Astrocyte (in vitro differentiated cells and primary cell): ENCODE results near the gene WDR7. TPM values are rescaled to one million over a fixed set of nuclear protein-coding genes. Genes with fewer than 3 reads are reported as not detected.

Experiments
- DNase-seq: peaks from one replicate; pipeline ENCODE4 v3.0.0-alpha.2; 2010; ENCODE audit warnings: low read depth
- FAIRE-seq: peaks from 2 replicates; lab custom pipeline; 2011; peaks lifted over from hg19 to GRCh38; lab: Jason Lieb, UNC
- H2AFZ ChIP-seq: 2 replicates; pipeline ENCODE4 v1.6.0; 2012; ENCODE audit warnings: low read depth, low read length, inconsistent platforms
- H3K27ac ChIP-seq: 2 replicates; pipeline ENCODE4 v1.5.1; 2011; ENCODE audit warnings: low read depth, low read length, inconsistent platforms
- H3K27me3 ChIP-seq: 2 replicates; pipeline ENCODE4 v1.6.0; 2011; ENCODE audit warnings: low read length, inconsistent platforms; ENCODE audit not compliant: insufficient read depth
- H3K36me3 ChIP-seq: 2 replicates; pipeline ENCODE4 v1.5.1; 2011; ENCODE audit warnings: low read length, inconsistent platforms; ENCODE audit not compliant: insufficient read depth
- H3K4me1 ChIP-seq: 2 replicates; pipeline ENCODE4 v1.5.1; 2011; ENCODE audit warnings: low read length, inconsistent platforms; ENCODE audit not compliant: insufficient read depth
- H3K4me2 ChIP-seq: 2 replicates; pipeline ENCODE4 v1.6.0; 2012; ENCODE audit warnings: low read length, inconsistent platforms
- H3K4me3 ChIP-seq: 2 replicates; pipeline ENCODE4 v1.5.1; 2011; ENCODE audit warnings: low read depth, mild to moderate bottlenecking, low read length, inconsistent platforms; ENCODE audit not compliant: insufficient read depth
- H3K79me2 ChIP-seq: 2 replicates; pipeline ENCODE4 v1.6.0; 2012; ENCODE audit warnings: mild to moderate bottlenecking, low read length, inconsistent platforms; ENCODE audit not compliant: insufficient read depth
- H3K9ac ChIP-seq: 2 replicates; pipeline ENCODE4 v1.6.0; 2012; ENCODE audit warnings: mild to moderate bottlenecking, low read length, inconsistent platforms
- H3K9me3 ChIP-seq: 2 replicates; pipeline ENCODE4 v1.5.1; 2012; ENCODE audit warnings: low read depth, mild to moderate bottlenecking, low read length, inconsistent platforms; ENCODE audit not compliant: insufficient read depth
- H4K20me1 ChIP-seq: 2 replicates; pipeline ENCODE4 v1.6.0; 2012; ENCODE audit warnings: low read length, inconsistent platforms; ENCODE audit not compliant: insufficient read depth
- H3K27ac Mint-ChIP-seq: one replicate; pipeline ENCODE4 v1.8.0; 2021; ENCODE audit warnings: mild to moderate bottlenecking, mixed read lengths; ENCODE audit not compliant: unreplicated experiment
- H3K27me3 Mint-ChIP-seq: one replicate; pipeline ENCODE4 v1.8.0; 2021; ENCODE audit warnings: low read depth, mixed read lengths; ENCODE audit not compliant: unreplicated experiment
- H3K36me3 Mint-ChIP-seq: one replicate; pipeline ENCODE4 v1.8.0; 2021; ENCODE audit warnings: low read depth, mixed read lengths; ENCODE audit not compliant: unreplicated experiment
- H3K4me1 Mint-ChIP-seq: one replicate; pipeline ENCODE4 v1.8.0; 2021; ENCODE audit warnings: low read depth, mixed read lengths; ENCODE audit not compliant: unreplicated experiment
- H3K4me3 Mint-ChIP-seq: one replicate; pipeline ENCODE4 v1.8.0; 2021; ENCODE audit warnings: mild to moderate bottlenecking, moderate library complexity, mixed read lengths; ENCODE audit not compliant: unreplicated experiment
- H3K9me3 Mint-ChIP-seq: one replicate; pipeline ENCODE4 v1.8.0; 2021; ENCODE audit warnings: mild to moderate bottlenecking, mixed read lengths; ENCODE audit not compliant: unreplicated experiment
- EZH2 ChIP-seq: IDR thresholded peaks from 2 replicates; pipeline ENCODE4 v1.6.1; 2012; ENCODE audit warnings: mild to moderate bottlenecking, low read length, inconsistent platforms; ENCODE audit not compliant: insufficient read depth
- total RNA-seq: library from RNA; stranded (reverse); gene quantifications from 2 replicates; pipeline ENCODE4 v1.2.1, GENCODE V29; 2021
- TF ChIP-seq, protein P1 (sequence below): IDR thresholded peaks from 2 replicates; pipeline ENCODE4 v1.5.1; 2011; ENCODE audit warnings: low read depth, mild to moderate bottlenecking, inconsistent platforms, low read length, moderate library complexity; ENCODE audit not compliant: insufficient read depth

The WDR7 gene
- total RNA-seq, 1 donor from 2014 or later = 16.9 TPM

DNA sequence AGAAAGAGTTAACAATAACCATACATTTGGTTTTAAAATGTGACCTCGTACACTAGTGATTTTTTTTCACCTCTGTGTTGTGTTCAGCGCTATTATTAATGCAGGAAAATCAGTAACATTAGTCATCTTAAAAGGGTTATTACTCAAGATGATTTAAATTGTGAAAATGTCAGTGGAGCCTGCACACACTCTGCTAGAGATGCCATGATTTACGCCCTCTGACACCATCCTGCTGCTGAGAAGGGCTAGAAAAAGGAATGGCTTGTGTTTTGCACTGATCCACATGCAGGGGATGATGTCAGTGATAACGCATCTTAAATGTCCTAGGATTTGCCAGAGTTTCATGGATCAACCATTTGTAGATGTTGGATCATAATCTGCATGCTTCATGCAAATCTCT, 374.4 kb downstream of the WDR7 start:
- peaks cover 7% of the 10 kb centered on the region for H3K4me1 Mint-ChIP-seq
- H3K79me2 ChIP-seq = no peaks in the 10 kb centered on the region
- H3K4me3 ChIP-seq = no peak overlapping the region
- no peak for TF ChIP-seq EZH2
- TF ChIP-seq, protein P1, sequence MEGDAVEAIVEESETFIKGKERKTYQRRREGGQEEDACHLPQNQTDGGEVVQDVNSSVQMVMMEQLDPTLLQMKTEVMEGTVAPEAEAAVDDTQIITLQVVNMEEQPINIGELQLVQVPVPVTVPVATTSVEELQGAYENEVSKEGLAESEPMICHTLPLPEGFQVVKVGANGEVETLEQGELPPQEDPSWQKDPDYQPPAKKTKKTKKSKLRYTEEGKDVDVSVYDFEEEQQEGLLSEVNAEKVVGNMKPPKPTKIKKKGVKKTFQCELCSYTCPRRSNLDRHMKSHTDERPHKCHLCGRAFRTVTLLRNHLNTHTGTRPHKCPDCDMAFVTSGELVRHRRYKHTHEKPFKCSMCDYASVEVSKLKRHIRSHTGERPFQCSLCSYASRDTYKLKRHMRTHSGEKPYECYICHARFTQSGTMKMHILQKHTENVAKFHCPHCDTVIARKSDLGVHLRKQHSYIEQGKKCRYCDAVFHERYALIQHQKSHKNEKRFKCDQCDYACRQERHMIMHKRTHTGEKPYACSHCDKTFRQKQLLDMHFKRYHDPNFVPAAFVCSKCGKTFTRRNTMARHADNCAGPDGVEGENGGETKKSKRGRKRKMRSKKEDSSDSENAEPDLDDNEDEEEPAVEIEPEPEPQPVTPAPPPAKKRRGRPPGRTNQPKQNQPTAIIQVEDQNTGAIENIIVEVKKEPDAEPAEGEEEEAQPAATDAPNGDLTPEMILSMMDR = no peak
- H3K4me3 Mint-ChIP-seq = no peak overlapping the region
- no peak overlapping the region for H3K27ac ChIP-seq
- H3K4me1 ChIP-seq = no peaks in the 10 kb centered on the region
- no peak overlapping the region for H3K4me2 ChIP-seq
- DNase-seq (peak; percentile 26), FAIRE-seq (no peak)
- no peaks in the 10 kb centered on the region for H3K9me3 ChIP-seq
- no peaks in the 10 kb centered on the region for H3K27me3 ChIP-seq
- no peaks in the 10 kb centered on the region for H3K9me3 Mint-ChIP-seq
- no peak overlapping the region for H2AFZ ChIP-seq
- H3K9ac ChIP-seq = no peak overlapping the region
- H3K36me3 ChIP-seq = no peaks in the 10 kb centered on the region
- no peak overlapping the region for H3K27ac Mint-ChIP-seq
- peaks cover 5% of the 10 kb centered on the region for H3K36me3 Mint-ChIP-seq
- no peaks in the 10 kb centered on the region for H3K27me3 Mint-ChIP-seq
- no peaks in the 10 kb centered on the region for H4K20me1 ChIP-seq

DNA sequence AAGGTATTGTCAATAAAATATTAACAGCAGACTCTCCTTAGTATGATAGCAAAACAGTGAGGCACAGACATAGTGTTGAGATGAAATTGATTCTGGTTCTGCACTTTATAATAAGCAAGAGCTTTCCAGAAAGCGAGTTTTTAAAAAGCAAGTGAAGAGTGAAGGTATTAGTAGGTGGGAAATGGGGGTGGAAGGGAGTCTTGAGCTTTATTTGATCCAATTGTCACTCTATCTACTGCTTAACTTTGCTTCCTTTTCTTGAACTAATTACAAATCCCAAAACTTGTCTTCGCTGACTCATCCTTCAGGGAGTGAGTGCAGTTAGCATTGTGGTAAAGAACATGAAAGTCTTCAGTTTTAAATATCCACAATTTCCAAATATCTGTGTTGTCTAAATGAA, 375.2 kb downstream of the WDR7 start:
- TF ChIP-seq, protein P1 = no peak
- no peak for TF ChIP-seq EZH2
- Mint-ChIP-seq H3K4me3 (no peak overlapping the region), H3K27me3 (no peaks in the 10 kb centered on the region), H3K36me3 (peaks cover 5% of the 10 kb centered on the region), H3K27ac (no peak overlapping the region), H3K9me3 (no peaks in the 10 kb centered on the region), H3K4me1 (peaks cover 7% of the 10 kb centered on the region)
- Histone ChIP-seq H3K4me3 (no peak overlapping the region), H3K9ac (no peak overlapping the region), H3K4me1 (no peaks in the 10 kb centered on the region), H3K27me3 (no peaks in the 10 kb centered on the region), H2AFZ (no peak overlapping the region), H4K20me1 (no peaks in the 10 kb centered on the region), H3K79me2 (no peaks in the 10 kb centered on the region), H3K4me2 (no peak overlapping the region), H3K27ac (no peak overlapping the region), H3K9me3 (no peaks in the 10 kb centered on the region), H3K36me3 (no peaks in the 10 kb centered on the region)
- DNase-seq = peak; percentile 16
- no peak for FAIRE-seq

DNA sequence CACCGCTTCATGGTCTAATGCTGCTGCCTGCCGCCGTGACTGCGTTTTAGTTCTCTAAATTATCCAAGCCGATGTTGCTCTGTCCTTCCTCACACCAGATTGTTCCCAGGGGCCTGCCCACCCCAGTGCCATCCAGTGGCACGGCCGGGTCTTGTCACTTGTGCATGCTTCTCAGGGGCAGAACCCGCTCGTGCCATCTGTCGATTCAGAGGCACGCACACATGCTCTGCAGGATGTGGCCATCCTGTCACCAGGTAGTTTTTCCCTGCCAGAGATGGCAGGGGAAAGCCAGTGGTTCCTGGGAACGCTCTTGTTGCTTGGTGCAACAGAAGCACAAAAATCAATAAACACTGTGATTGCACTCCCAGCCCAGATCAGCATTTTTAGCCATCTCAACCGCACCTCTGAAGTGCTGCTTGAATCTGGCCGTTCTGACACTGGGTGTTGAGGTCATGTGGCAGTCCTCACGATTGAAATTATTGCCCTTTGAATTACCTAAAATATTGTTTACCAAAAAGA, 376.1 kb downstream of the WDR7 start:
- Histone ChIP-seq H3K27me3 (no peaks in the 10 kb centered on the region), H3K9ac (no peak overlapping the region), H3K4me1 (no peaks in the 10 kb centered on the region), H3K4me2 (no peak overlapping the region), H4K20me1 (no peaks in the 10 kb centered on the region), H3K27ac (no peak overlapping the region), H3K4me3 (no peak overlapping the region), H3K36me3 (no peaks in the 10 kb centered on the region), H3K9me3 (no peaks in the 10 kb centered on the region), H2AFZ (no peak overlapping the region), H3K79me2 (no peaks in the 10 kb centered on the region)
- H3K9me3 Mint-ChIP-seq = no peaks in the 10 kb centered on the region
- H3K4me3 Mint-ChIP-seq = no peak overlapping the region
- H3K27me3 Mint-ChIP-seq = no peaks in the 10 kb centered on the region
- H3K36me3 Mint-ChIP-seq = peaks cover 5% of the 10 kb centered on the region
- TF ChIP-seq, protein P1 = no peak
- TF ChIP-seq EZH2 = no peak
- H3K27ac Mint-ChIP-seq = no peak overlapping the region
- DNase-seq (no peak), FAIRE-seq (no peak)
- H3K4me1 Mint-ChIP-seq = peaks cover 7% of the 10 kb centered on the region
